ENCODE data around the gene ATF5. TPM values are rescaled to one million over a fixed set of nuclear protein-coding genes. Genes with fewer than 3 reads are reported as not detected.

ATF5 gene
- total and polyA plus RNA-seq, 2 of the 13 experiments (the other 11 are each of a cell fraction or from before 2014, with no cell fraction given) = 5.2 to 10.3 TPM

DNA sequence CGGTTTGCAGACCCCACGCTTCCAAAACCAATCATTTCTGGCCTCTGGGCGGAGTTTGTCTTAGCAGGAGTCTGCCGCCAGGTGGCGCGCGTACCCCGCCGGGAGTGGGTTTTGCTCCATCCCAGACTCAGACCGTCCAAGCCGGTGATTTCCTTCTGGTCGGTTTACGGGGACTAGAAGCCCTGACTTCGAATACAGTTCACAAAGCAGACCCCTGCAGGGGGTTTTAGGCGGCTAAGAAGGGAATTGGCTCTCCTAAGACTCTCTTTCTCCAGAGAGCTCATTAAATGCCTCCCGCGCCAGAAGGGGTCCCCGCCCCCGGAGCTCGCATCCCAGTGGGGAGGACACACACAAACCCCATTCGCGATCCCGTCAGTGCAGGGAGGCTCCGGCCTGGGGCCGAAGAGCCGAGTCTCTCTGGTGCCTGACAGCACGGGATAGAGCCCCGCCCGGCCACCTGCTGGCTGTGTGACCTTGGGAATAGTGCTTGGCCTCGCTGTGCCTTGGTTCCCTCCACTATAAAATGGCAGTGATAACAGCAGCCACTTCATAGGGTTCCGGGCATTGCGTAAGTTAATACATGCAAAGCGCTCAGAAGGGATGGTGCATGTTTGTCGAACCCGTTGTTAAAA, 8.9 kb downstream of the ATF5 start (continued):
- TF ChIP-seq, protein P1, sequence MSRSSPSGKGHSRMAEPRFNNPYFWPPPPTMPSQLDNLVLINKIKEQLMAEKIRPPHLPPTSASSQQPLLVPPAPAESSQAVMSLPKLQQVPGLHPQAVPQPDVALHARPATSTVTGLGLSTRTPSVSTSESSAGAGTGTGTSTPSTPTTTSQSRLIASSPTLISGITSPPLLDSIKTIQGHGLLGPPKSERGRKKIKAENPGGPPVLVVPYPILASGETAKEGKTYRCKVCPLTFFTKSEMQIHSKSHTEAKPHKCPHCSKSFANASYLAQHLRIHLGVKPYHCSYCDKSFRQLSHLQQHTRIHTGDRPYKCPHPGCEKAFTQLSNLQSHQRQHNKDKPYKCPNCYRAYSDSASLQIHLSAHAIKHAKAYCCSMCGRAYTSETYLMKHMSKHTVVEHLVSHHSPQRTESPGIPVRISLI (CRISPR knock-in tag; IDR thresholded peaks at IDR 0.05; ENCODE audit: borderline replicate concordance) = no peak
- TF ChIP-seq CEBPG (CRISPR knock-in tag; IDR thresholded peaks at IDR 0.05) (peak; percentile 56), ZNF501 (CRISPR knock-in tag; IDR thresholded peaks at IDR 0.05) (peak; percentile 76), ZFP91 (CRISPR knock-in tag; IDR thresholded peaks at IDR 0.05; ENCODE audit: borderline replicate concordance) (peak; percentile 50; the same call in 1 of the 2 replicates), KDM5B (CRISPR knock-in tag; IDR thresholded peaks at IDR 0.05; ENCODE audit: borderline replicate concordance) (peak; percentile 52; the same call in 1 of the 2 replicates), ZNF816 (CRISPR knock-in tag; IDR thresholded peaks at IDR 0.05; ENCODE audit: borderline replicate concordance) (no peak), THAP11 (CRISPR knock-in tag; IDR thresholded peaks at IDR 0.05) (peak; percentile 48; the same call in 1 of the 2 replicates), ZNF180 (CRISPR knock-in tag; IDR thresholded peaks at IDR 0.05; ENCODE audit: borderline replicate concordance, low read depth) (no peak), ZMAT5 (CRISPR knock-in tag; IDR thresholded peaks at IDR 0.05; ENCODE audit: borderline replicate concordance, low read depth) (no peak), SPEN (CRISPR knock-in tag; IDR thresholded peaks at IDR 0.05; ENCODE audit: low read depth) (0 out of 2 replicates have a peak, but pooled peaks have one; percentile 26), HMGXB4 (CRISPR knock-in tag; IDR thresholded peaks at IDR 0.05; ENCODE audit: borderline replicate concordance in 1 of 2, low read depth in 1 of 2) (peak in 1 of 2 experiments; percentile 58; a peak in 1 of 4 replicates), CEBPB (IDR thresholded peaks at IDR 0.05; ENCODE audit: borderline replicate concordance, low read depth, low read length) (peak; percentile 71; the same call in 1 of the 2 replicates), KLF15 (CRISPR knock-in tag; IDR thresholded peaks at IDR 0.05; ENCODE audit: borderline replicate concordance) (no peak), BORCS8-MEF2B (CRISPR knock-in tag; IDR thresholded peaks at IDR 0.05) (peak; percentile 57; the same call in 1 of the 2 replicates), STAG1 (CRISPR knock-in tag; IDR thresholded peaks at IDR 0.05) (peak; percentile 96), SP140L (CRISPR knock-in tag; IDR thresholded peaks at IDR 0.05; ENCODE audit: borderline replicate concordance) (0 out of 2 replicates have a peak, but pooled peaks have one; percentile 30), DRAP1 (CRISPR knock-in tag; IDR thresholded peaks at IDR 0.05) (no peak), ZNF18 (CRISPR knock-in tag; IDR thresholded peaks at IDR 0.05; ENCODE audit: insufficient replicate concordance) (peak; percentile 40), ZNF317 (CRISPR knock-in tag; IDR thresholded peaks at IDR 0.05) (0 out of 2 replicates have a peak, but pooled peaks have one; percentile 35), FOSL2 (CRISPR knock-in tag; IDR thresholded peaks at IDR 0.05) (0 out of 2 replicates have a peak, but pooled peaks have one; percentile 38), ZNF282 (IDR thresholded peaks at IDR 0.05; ENCODE audit: partially characterized antibody) (no peak)
